ENCODE results near the gene PALLD. TPM values are rescaled to one million over a fixed set of nuclear protein-coding genes. Genes with fewer than 3 reads are reported as not detected.

The PALLD gene
- total and polyA plus RNA-seq, 12 donors = 169 to 1,537 (median 667) TPM

DNA sequence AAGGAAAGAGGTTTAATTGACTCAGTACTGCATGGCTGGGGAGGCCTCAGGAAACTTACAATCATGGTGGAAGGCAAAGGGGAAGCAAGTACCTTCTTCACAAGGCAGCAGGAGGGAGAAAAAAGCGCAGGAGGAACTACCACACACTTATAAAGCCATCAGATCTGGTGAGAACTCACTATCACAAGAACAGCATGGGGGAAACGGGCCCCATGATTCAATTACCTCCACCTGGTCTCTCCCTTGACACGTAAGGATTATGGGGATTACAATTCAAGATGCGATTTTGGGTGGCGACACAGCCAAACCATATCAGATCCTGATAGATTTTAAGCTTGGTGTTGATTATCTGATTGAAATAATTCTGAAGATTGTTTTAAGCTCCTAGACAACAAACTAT, 294.5 kb downstream of the PALLD start:
- Histone ChIP-seq H3K9me3 (no peaks in the 10 kb centered on the region), H3K27me3 (no peaks in the 10 kb centered on the region), H3K4me1 (peaks cover 4 to 33% (median 12%) of the 10 kb centered on the region in 9 donors), H3K4me3 (no peak overlapping the region), H3K27ac (peak overlapping the region in 1 of 10 donors; percentile 15), H3K36me3 (no peaks in the 10 kb centered on the region)
- no peak for ATAC-seq
- TF ChIP-seq, protein P1, sequence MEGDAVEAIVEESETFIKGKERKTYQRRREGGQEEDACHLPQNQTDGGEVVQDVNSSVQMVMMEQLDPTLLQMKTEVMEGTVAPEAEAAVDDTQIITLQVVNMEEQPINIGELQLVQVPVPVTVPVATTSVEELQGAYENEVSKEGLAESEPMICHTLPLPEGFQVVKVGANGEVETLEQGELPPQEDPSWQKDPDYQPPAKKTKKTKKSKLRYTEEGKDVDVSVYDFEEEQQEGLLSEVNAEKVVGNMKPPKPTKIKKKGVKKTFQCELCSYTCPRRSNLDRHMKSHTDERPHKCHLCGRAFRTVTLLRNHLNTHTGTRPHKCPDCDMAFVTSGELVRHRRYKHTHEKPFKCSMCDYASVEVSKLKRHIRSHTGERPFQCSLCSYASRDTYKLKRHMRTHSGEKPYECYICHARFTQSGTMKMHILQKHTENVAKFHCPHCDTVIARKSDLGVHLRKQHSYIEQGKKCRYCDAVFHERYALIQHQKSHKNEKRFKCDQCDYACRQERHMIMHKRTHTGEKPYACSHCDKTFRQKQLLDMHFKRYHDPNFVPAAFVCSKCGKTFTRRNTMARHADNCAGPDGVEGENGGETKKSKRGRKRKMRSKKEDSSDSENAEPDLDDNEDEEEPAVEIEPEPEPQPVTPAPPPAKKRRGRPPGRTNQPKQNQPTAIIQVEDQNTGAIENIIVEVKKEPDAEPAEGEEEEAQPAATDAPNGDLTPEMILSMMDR (IDR thresholded peaks at IDR 0.05) = no peak
- WGBS, 2 donors = 90 to 92% methylated on average over 5 of the region's 5 CpGs
- DNase-seq = no peak
- intact Hi-C loops (cut with DNase I) = no loop called here

DNA sequence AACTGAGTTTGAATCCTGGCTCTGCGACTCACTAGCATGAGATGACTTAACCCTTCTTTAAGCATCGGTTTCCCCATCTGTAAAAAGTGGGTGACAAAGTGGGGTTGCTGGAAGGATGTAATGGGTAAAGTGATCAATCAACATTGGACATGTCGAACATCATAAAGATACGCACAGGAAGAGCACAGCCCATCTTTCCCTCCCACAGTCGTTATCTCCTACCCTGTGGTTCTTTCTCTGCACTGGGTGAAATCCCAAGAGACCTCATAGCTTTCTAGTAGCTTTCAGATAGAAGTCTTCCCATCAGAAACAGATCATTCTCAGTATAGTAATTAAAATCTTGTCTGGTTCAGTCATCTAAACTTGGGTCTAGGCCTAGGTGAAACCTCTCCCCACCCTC, 296.7 kb downstream of the PALLD start:
- Histone ChIP-seq H3K27me3 (no peaks in the 10 kb centered on the region), H3K9me3 (no peaks in the 10 kb centered on the region), H3K27ac (no peak overlapping the region), H3K4me3 (no peak overlapping the region), H3K36me3 (no peaks in the 10 kb centered on the region), H3K4me1 (peaks cover 5 to 50% (median 20%) of the 10 kb centered on the region in 9 donors)
- ATAC-seq (no peak), DNase-seq (no peak)
- intact Hi-C loops (cut with DNase I) = no loop called here
- TF ChIP-seq, protein P1 (IDR thresholded peaks at IDR 0.05) = no peak
- WGBS, 2 donors = 89% methylated on average over 5 of the region's 5 CpGs

DNA sequence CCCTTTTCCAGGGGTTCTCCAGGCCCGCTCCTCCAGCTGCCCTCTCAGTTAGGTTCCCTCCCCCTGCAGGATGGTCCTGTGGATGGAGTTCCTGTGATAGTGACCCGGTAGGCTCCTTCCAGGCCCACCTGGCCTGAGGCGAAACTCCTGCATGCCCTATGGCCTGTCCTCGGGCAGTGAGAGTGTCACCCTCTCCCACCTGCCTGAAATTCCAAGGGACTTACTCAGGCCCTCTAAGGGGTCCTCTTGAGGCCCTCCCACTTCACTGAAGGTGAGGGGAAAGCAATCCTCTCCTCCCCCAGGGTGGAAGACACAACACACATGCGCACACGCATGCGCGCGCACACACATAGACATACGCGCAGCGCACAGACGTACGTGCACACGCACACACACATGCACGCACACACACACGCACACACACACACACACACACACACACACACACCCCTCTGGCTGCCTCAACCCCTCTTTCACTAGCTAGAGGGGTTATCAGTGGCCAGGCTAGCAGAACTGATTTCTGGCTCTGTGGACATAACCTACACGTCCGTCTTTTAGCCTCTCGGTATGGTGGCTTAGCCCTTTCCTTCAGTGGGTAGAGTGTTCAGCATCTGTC, 297.3 kb downstream of the PALLD start:
- Histone ChIP-seq H3K4me1 (peaks cover 5 to 50% (median 20%) of the 10 kb centered on the region in 9 donors), H3K4me3 (no peak overlapping the region), H3K9me3 (no peaks in the 10 kb centered on the region), H3K27me3 (no peaks in the 10 kb centered on the region), H3K27ac (peak overlapping the region in 1 of 10 donors; percentile 56), H3K36me3 (no peaks in the 10 kb centered on the region)
- ATAC-seq (peak in 1 of 8 donors; percentile 55), DNase-seq (no peak)
- intact Hi-C loops (cut with DNase I) = no loop called here
- TF ChIP-seq, protein P1 (IDR thresholded peaks at IDR 0.05) = no peak
- 91 to 96% methylated on average over 20 of the region's 20 CpGs for WGBS, 2 donors

DNA sequence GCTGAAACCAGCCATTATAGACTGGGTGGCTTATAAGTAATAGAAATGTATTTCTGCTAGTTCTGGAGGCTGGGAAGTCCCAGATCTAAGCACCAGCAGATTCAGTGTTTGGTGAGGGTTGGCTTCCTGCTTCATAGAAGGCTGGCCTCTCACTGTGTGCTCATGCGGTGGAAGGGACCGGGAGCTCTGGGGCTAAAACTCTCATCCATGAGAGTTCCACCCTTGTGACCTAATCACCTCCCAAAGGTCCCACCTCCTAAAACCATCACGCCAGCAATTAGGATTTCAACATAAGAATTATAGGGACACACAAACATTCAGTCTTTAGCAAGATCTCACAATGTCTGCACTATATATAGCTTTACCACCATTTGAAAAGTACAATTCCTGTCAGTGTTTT, 298.0 kb downstream of the PALLD start:
- TF ChIP-seq, protein P1 (IDR thresholded peaks at IDR 0.05) = no peak
- intact Hi-C loops (cut with DNase I) = no loop called here

More for the DNA sequence above, 298.0 kb downstream of the PALLD start:
- Histone ChIP-seq H3K36me3 (no peaks in the 10 kb centered on the region), H3K9me3 (no peaks in the 10 kb centered on the region), H3K4me3 (no peak overlapping the region), H3K27ac (peak overlapping the region in 1 of 10 donors; percentile 56), H3K27me3 (no peaks in the 10 kb centered on the region), H3K4me1 (peaks cover 5 to 50% (median 20%) of the 10 kb centered on the region in 9 donors)
- DNase-seq = no peak
- WGBS, 2 donors = 85 to 95% methylated on average over 3 of the region's 3 CpGs
- peak in 1 of 8 donors; percentile 25 for ATAC-seq
